B cell (primary cell): ENCODE measurements around the gene ANKRD52. TPM values are rescaled to one million over a fixed set of nuclear protein-coding genes. Genes with fewer than 3 reads are reported as not detected.
A peak's percentile ranks its signal among the peaks of the same experiment; 100 is the strongest.
"Not testable (repeated sequence)": the region's sequence is repeated elsewhere in the genome, so short reads cannot be mapped to it uniquely, and the experiment has no call there.

ENCODE experiments used
- ATAC-seq: fragments of 200-7000 bp; cut with Tn5 transposase; one replicate; pipeline ENCODE4 v1.10.0; 2021; ENCODE audit warnings: low read depth, mild to moderate bottlenecking, moderate number of reproducible peaks, moderate library complexity
- CTCF ChIA-PET: fragments of 350-600 bp; sonication (Branson Sonifier 250); formaldehyde crosslinking; loops from one replicate; lab custom pipeline; 2021; ENCODE audit warnings: antibody characterized with exemption, inconsistent platforms; lab: Charles Lee
- POLR2A ChIA-PET: fragments of 350-600 bp; sonication (Branson Sonifier 250); formaldehyde crosslinking; loops from one replicate; lab custom pipeline; 2021; ENCODE audit warnings: antibody characterized with exemption; lab: Charles Lee
- DNase-seq: peaks from one replicate; pipeline ENCODE4 v3.0.0; 2013
- H2AFZ ChIP-seq: 2 replicates; pipeline ENCODE4 v1.6.1; 2012; ENCODE audit warnings: mild to moderate bottlenecking, low read depth, low read length; ENCODE audit not compliant: insufficient read depth, poor library complexity, severe bottlenecking
- H3K27ac ChIP-seq, 2 donors: 1 replicate in 1 of 2; 2 replicates in 1 of 2; pipeline ENCODE4 v1.5.1; 2012 to 2013; ENCODE audit warnings: low read length in 2 of 2, mild to moderate bottlenecking in 2 of 2, moderate library complexity in 1 of 2
- H3K27me3 ChIP-seq, 4 experiments: fragments of 200-600 bp in 1 of 4; sonication (generic) in 1 of 4; replicated peaks in 1 of 4; 1 replicate in 2 of 4; 2 replicates in 2 of 4; pipeline versions ENCODE4 v1.6.1 to v1.7.0; 2013 to 2016; ENCODE audit warnings: low read length in 3 of 4, mild to moderate bottlenecking in 2 of 4, mixed read lengths in 1 of 4, moderate library complexity in 1 of 4; ENCODE audit not compliant: insufficient read depth in 4 of 4, control insufficient read depth in 3 of 4; ENCODE audit errors: control extremely low read depth in 1 of 4
- H3K36me3 ChIP-seq, 2 experiments: replicated peaks in 1 of 2; 1 replicate in 1 of 2; 2 replicates in 1 of 2; pipeline versions ENCODE4 v1.6.1 to v1.7.1; 2013; ENCODE audit warnings: low read length in 1 of 2; ENCODE audit not compliant: insufficient read depth in 2 of 2, control insufficient read depth in 1 of 2; ENCODE audit errors: control extremely low read depth in 1 of 2, extremely low read depth in 1 of 2
- H3K4me1 ChIP-seq, 2 donors: fragments of 200-600 bp in 1 of 2; sonication (generic) in 1 of 2; 1 replicate in 1 of 2; 2 replicates in 1 of 2; pipeline versions ENCODE4 v1.5.1 to v1.6.1; 2013 to 2017; ENCODE audit warnings: low read length in 2 of 2; ENCODE audit not compliant: control insufficient read depth in 2 of 2, insufficient read depth in 2 of 2
- H3K4me2 ChIP-seq: replicated peaks from 2 replicates; pipeline ENCODE3; 2012; ENCODE audit warnings: mild to moderate bottlenecking, low read depth, low read length; ENCODE audit not compliant: poor library complexity, severe bottlenecking
- H3K4me3 ChIP-seq, 5 experiments: fragments of 200-600 bp in 1 of 5; sonication (generic) in 1 of 5; 1 replicate in 3 of 5; 2 replicates in 2 of 5; pipeline versions ENCODE4 v1.5.1 to v1.7.0; 2011 to 2016; ENCODE audit warnings: low read length in 4 of 5, mild to moderate bottlenecking in 4 of 5, low read depth in 2 of 5, control low read depth in 1 of 5, moderate library complexity in 1 of 5; ENCODE audit not compliant: insufficient read depth in 1 of 5; ENCODE audit errors: control extremely low read depth in 1 of 5, extremely low read depth in 1 of 5
- H3K79me2 ChIP-seq: fragments of 200-600 bp; sonication (generic); one replicate; pipeline ENCODE4 v1.6.0; 2016; ENCODE audit warnings: low read length; ENCODE audit not compliant: control insufficient read depth, insufficient read depth
- H3K9ac ChIP-seq: fragments of 200-600 bp; sonication (generic); 2 replicates; pipeline ENCODE4 v1.6.1; 2017; ENCODE audit warnings: mild to moderate bottlenecking, low read length, moderate library complexity
- H3K9me3 ChIP-seq, 3 donors: one replicate each; pipeline versions ENCODE4 v1.6.1 to v1.7.1; 2013; ENCODE audit warnings: low read length in 2 of 3; ENCODE audit not compliant: control insufficient read depth in 2 of 3, insufficient read depth in 1 of 3; ENCODE audit errors: control extremely low read depth in 1 of 3
- H4K20me1 ChIP-seq: 2 replicates; pipeline ENCODE4 v1.6.0; 2012; ENCODE audit warnings: mild to moderate bottlenecking, low read length; ENCODE audit not compliant: insufficient read depth, control insufficient read depth, poor library complexity, severe bottlenecking
- H3K27ac Mint-ChIP-seq: one replicate; pipeline ENCODE4 v1.8.0; 2021; ENCODE audit warnings: mixed read lengths
- H3K27me3 Mint-ChIP-seq: one replicate; pipeline ENCODE4 v1.8.0; 2021; ENCODE audit warnings: mixed read lengths
- H3K4me1 Mint-ChIP-seq: one replicate; pipeline ENCODE4 v1.8.0; 2021; ENCODE audit warnings: mixed read lengths
- H3K4me3 Mint-ChIP-seq: one replicate; pipeline ENCODE4 v1.8.0; 2021; ENCODE audit warnings: mixed read lengths
- H3K9me3 Mint-ChIP-seq: one replicate; pipeline ENCODE4 v1.8.0; 2022; ENCODE audit warnings: mixed read lengths; ENCODE audit not compliant: insufficient read depth
- CTCF ChIP-seq: fragments of 200-600 bp; IDR thresholded peaks from one replicate; pipeline ENCODE4 v1.8.0; 2022; ENCODE audit warnings: antibody characterized with exemption, mild to moderate bottlenecking
- EZH2 ChIP-seq: IDR thresholded peaks from 2 replicates; pipeline ENCODE4 v1.6.1; 2012; ENCODE audit warnings: borderline replicate concordance, low read depth, mild to moderate bottlenecking, moderate library complexity, low read length; ENCODE audit not compliant: insufficient read depth, poor library complexity, severe bottlenecking
- WGBS: methylation state at CpG from one replicate; pipeline ENCODE4 v1.1.5; 2013; ENCODE audit warnings: missing lambda C conversion rate; ENCODE audit not compliant: insufficient coverage; 5-methylcytosine and 5-hydroxymethylcytosine counted together
- intact Hi-C: fragments of 100-400 bp; cut with micrococcal nuclease; formaldehyde crosslinking; loops from one replicate; pipeline ENCODE4 v1.10.0; 2022
- polyA plus RNA-seq: library from polyadenylated mRNA; depleted of rRNA; stranded (reverse); fragments of >200 nt; gene quantifications from 2 replicates; pipeline ENCODE4 v1.2.3, GENCODE V29; 2012
- total RNA-seq, 2 donors: library from RNA; stranded (reverse); fragments of 120-200 nt in 1 of 2; gene quantifications; 1 replicate in 1 of 2; 2 replicates in 1 of 2; pipeline versions ENCODE4 v1.2.3 to v1.2.4, GENCODE V29; 2013 to 2022

Gene ANKRD52
- total and polyA plus RNA-seq, 2 donors (not counting 1 experiment from before 2014, with no cell fraction given), result 17.9 to 46.5 TPM

DNA sequence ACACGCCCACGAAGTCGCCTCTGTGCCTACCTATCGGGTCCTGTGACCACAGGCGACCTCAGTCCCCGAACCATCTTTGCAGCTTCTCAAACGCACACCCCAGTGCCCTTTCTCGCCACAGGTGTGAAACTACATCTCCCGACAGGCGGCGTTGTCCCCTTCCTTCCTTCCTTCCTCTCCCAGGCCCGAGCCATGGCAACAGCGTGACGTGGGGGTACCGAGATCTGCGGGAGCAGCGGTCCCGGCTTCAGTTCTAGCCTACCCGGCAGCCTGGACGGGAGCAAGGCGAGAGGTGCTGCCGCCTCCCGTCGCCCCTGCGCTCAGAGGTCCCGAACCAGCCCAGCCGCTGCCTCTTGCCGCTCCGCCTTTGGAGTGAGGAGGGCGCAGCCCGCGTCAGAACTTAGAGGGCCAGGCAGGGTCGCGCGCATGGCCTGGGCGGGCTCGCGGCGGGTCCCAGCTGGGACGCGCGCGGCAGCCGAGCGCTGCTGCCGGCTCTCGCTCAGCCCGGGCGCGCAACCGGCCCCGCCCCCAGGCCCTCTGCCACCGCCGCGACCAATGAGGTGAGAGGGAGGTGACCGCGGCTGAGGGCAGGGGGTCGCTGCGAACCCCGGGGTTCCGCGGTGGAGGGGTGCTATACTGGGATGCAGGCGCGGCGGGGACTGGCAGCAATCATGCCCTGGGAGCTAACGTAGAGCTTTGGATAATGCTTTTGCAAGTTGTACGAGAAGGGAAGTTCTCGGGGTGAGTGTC lies 8.7 kb upstream of the ANKRD52 start, which contains the start of gene COQ10A:
TSS of gene COQ10A (plus strand) at position 250 of the 750 bp plus-strand sequence. CDS start at position 427, 177 bp downstream.
- peak within 1 kb of the TSS; percentile 96 for H2AFZ ChIP-seq
- H3K4me3 ChIP-seq, result peak within 1 kb of the TSS; percentile 65 to 86 (median 75)
- peaks cover 20% of the 10 kb centered on the region for H3K4me1 Mint-ChIP-seq
- under 1% methylated on average over 67 of the region's 68 CpGs for WGBS
- H3K4me3 Mint-ChIP-seq, result peak within 1 kb of the TSS; percentile 91
- ChIA-PET POLR2A (interaction anchor here (0.5 to 1.6 kb wide), 13 partner anchors 8 to 197 kb away, joined by 3 to 12 read pairs (median 5); partner anchors contain the start of genes ANKRD52, CNPY2, RNF41 and SMARCC2), CTCF (interaction anchor here (0.6 to 3.0 kb wide), 15 partner anchors 8 to 528 kb away, joined by 3 to 16 read pairs (median 4); partner anchors contain the start of genes ANKRD52, CNPY2, ESYT1 and ORMDL2)
- H3K27ac ChIP-seq, result peak within 1 kb of the TSS; percentile 94
- DNase-seq (peak; percentile 94), ATAC-seq (peak; percentile 89)
- no peaks in the 10 kb centered on the region for H3K79me2 ChIP-seq
- no peaks in the 10 kb centered on the region for H3K9me3 ChIP-seq
- H3K4me1 ChIP-seq, result peaks cover 10 to 15% of the 10 kb centered on the region in 2 donors
- no peaks in the 10 kb centered on the region for H3K27me3 Mint-ChIP-seq
- no peaks in the 10 kb centered on the region for H3K27me3 ChIP-seq
- peaks cover 2 to 16% of the 10 kb centered on the region in 2 experiments for H3K36me3 ChIP-seq
- H3K27ac Mint-ChIP-seq, result peak within 1 kb of the TSS; percentile 95
- H3K9ac ChIP-seq, result peak within 1 kb of the TSS; percentile 92
- H3K9me3 Mint-ChIP-seq, result no peaks in the 10 kb centered on the region
- H3K4me2 ChIP-seq, result peak within 1 kb of the TSS; percentile 87
- intact Hi-C loops, result loop anchor here (1.0 to 2.0 kb wide), 10 partner anchors 9 to 197 kb away; partner anchors contain the start of genes ANKRD52, CS, NABP2 and STAT2
- TF ChIP-seq CTCF (peak; percentile 72), EZH2 (no peak)
- no peaks in the 10 kb centered on the region for H4K20me1 ChIP-seq

DNA sequence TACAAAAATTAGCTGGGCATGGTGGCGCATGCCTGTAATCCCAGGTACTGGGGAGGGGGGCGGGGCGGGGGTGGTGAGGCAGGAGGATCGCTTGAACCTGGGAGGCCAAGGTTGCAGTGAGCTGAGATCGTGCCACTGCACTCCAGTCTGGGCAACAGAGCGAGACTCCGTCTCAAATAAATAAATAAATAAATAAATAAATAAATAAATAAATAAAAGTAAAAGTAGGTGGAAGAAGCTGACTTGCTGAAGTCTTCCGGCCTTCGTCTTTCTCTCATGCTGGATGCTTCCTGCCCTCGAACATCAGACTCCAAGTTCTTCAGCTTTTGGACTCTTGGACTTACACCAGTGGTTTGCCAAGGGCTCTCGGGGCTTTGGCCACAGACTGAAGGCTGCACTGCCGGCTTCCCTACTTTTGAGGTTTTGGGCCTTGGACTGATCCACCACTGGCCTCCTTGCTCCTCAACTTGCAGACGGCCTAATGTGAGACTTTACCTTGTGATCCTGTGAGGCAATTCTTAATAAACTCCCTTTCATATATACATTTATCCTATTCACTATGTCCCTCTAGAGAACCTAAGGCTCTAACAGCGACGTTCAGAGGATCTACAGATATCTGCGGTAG lies 8.0 kb upstream of the ANKRD52 start:
- not testable (repeated sequence) for DNase-seq, H3K9me3 ChIP-seq, H3K79me2 ChIP-seq, ATAC-seq, H3K27me3 Mint-ChIP-seq, H4K20me1 ChIP-seq, H3K9me3 Mint-ChIP-seq, H3K27me3 ChIP-seq
- Histone ChIP-seq H3K27ac (peak overlapping the region; percentile 94), H2AFZ (peak overlapping the region; percentile 96), H3K9ac (peak overlapping the region; percentile 92), H3K4me2 (peak overlapping the region; percentile 87), H3K4me1 (peaks cover 10 to 15% of the 10 kb centered on the region in 2 donors), H3K4me3 (peak overlapping the region; percentile 58 to 86 (median 75)), H3K36me3 (peaks cover 2 to 13% of the 10 kb centered on the region in 2 experiments)
- POLR2A ChIA-PET, result interaction anchor here (0.6 to 1.6 kb wide), 10 partner anchors 8 to 115 kb away, joined by 3 to 12 read pairs (median 5); partner anchors contain the start of genes ANKRD52, CNPY2, RNF41 and SMARCC2
- Mint-ChIP-seq H3K4me3 (peak overlapping the region; percentile 91), H3K27ac (peak overlapping the region; percentile 95), H3K4me1 (peaks cover 20% of the 10 kb centered on the region)
- CTCF ChIA-PET, result interaction anchor here (0.7 to 3.0 kb wide), 14 partner anchors 14 to 527 kb away, joined by 3 to 16 read pairs (median 4); partner anchors contain the start of genes CNPY2, ESYT1, ORMDL2 and RNF41
- intact Hi-C loops, result loop anchor here (1.0 to 2.0 kb wide), 6 partner anchors 42 to 198 kb away; partner anchors contain the start of genes NABP2 and ZC3H10
- WGBS, result 41% methylated on average over 9 of the region's 16 CpGs

DNA sequence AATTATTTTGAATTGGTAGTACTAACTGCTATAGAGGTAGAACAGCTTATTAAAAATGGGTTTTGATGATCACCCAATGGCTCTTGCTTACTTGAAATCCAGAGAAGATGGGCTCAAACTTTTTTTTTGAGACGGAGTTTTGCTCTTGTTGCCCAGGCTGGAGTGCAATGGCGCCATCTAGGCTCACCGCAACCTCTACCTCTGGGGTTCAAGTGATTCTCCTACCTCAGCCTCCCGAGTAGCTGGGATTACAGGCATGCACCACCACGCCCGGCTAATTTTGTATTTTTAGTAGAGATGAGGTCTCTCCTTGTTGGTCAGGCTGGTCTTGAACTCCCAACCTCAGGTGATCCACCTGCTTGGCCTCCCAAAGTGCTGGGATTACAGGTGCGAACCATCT lies 4.8 kb upstream of the ANKRD52 start:
- H4K20me1 ChIP-seq, H3K4me3 Mint-ChIP-seq, H3K27me3 ChIP-seq, H3K27me3 Mint-ChIP-seq, H3K9me3 ChIP-seq, H3K4me2 ChIP-seq, H3K9me3 Mint-ChIP-seq, H3K9ac ChIP-seq, H3K27ac ChIP-seq, H3K79me2 ChIP-seq, H3K27ac Mint-ChIP-seq, H2AFZ ChIP-seq, ATAC-seq, H3K36me3 ChIP-seq, intact Hi-C loops, DNase-seq, H3K4me3 ChIP-seq: not testable (repeated sequence)
- 97% methylated on average over 4 of the region's 7 CpGs for WGBS
- H3K4me1 ChIP-seq, result peaks cover 14 to 21% of the 10 kb centered on the region in 2 donors
- peaks cover 26% of the 10 kb centered on the region for H3K4me1 Mint-ChIP-seq
- ChIA-PET POLR2A (interaction anchor here (0.7 kb wide), 1 partner anchor 1569 kb away, joined by 4 read pairs; no protein-coding TSS in a partner anchor), CTCF (interaction anchor here (0.8 to 0.9 kb wide), 2 partner anchors 35 to 74 kb away, joined by 3 to 4 read pairs; partner anchors contain the start of gene SMARCC2)
